Measurements from ENCODE around the gene ERC1.

ERC1 gene

GRCh38 chr12:1463073-1463905, 472.3 kb downstream of the ERC1 start:
- DNase-seq: no peak

DNA sequence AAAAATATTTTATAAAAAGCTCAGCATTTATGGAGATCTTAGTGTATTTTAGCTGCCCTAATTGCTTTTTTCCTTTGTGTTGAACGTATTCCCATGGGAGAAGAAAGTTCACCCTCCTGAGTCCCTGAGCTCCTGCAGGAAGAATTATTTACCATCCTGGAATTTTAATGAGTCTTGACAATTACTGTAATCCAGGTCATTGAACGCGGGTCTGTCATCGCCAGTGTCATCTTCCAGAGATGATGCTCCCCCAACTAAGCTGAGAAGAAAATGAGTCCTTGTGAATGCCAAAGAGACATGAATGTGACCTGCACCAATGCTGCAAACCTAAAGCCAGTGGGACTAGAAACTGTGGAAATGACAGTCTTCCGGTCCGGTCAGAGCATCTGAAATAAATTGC, 473.9 kb downstream of the ERC1 start:
- DNase-seq: no peak

- no peak for DNase-seq
These were observed 475.0 kb downstream of the ERC1 start for GRCh38 chr12:1465990-1466389.

GRCh38 chr12:1466481-1467154, 475.6 kb downstream of the ERC1 start:
- DNase-seq: no peak

DNA sequence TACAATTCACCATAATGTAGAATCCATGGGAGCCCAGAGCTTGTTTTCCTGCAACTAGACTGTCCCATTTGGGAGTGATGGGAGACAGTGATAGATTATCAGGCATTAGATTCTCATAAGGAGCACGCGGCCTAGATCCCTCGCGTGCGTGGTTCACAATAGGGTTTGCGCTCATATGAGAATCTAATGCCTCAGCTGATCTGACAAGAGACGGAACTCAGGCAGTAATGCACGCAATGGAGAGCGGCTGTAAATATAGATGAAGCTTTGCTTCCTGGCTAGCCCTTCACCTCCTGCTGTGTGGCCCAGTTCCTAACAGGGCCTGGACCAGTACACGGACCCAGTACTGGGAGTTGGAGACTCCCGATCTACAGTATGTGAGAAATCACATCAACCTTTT, 476.7 kb downstream of the ERC1 start:
- DNase-seq: no peak

DNA sequence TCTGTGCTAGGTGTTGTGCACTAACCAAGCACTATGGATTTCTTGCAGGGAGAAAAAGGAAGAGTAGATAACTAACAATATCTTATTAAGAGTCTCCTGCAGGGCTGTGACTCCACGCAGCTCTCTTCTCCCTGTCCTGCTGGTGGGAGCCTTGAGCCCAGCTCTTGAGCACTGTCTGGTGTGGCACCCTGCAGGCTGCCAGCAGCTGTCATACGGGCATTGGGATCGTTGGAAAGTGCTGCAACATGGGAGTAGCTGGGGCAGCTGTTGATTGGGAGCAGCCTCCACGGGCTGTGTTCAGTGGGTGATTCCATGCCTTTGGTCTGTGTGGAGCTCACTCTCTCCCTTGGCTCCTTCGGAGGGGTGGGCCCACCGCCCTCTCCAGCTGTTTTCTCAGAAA, 478.0 kb downstream of the ERC1 start:
- no peak for DNase-seq

DNA sequence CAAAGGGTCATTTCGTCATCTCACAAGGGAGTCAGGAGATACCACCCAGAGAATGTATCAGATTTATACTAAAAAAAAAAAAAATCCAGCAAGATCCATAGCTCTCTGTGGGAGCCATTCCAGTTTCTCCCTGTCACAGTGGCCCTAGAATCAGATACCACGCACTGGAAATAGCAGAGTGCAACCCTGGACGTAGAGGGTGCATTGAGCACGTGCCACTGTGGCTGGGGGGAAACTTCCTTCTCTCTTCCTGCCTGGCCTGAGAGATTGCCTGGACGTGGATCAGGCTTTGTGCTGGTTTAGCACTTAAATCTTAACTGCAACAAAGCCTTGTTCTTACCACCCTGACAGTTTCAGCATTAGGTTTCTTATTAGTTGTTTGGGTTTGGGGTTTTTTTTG, 479.0 kb downstream of the ERC1 start:
- no peak for DNase-seq

DNA sequence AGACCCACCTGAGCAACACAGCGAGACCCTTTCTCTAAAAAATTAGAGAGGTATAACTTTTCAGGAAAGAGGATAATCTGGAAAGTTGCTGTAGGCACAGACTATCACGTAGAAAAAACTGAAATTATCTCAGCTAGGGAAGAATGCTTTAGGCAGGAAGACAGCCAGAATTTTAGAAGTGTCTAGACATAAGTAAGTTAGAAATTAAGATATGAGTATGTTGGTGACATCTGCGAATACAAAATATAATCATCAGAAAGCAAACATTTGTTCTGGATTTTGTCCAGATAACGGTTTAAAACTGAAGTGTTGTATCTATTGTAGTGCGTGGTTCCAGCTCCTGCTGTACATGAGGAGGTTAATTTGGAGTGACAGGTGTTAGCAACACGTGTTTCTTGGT, 480.2 kb downstream of the ERC1 start:
- no peak for DNase-seq

- DNase-seq: no peak
These were observed 482.4 kb downstream of the ERC1 start for GRCh38 chr12:1473418-1473817.

- DNase-seq: no peak
These were observed 483.1 kb downstream of the ERC1 start for GRCh38 chr12:1474041-1474573.

DNA sequence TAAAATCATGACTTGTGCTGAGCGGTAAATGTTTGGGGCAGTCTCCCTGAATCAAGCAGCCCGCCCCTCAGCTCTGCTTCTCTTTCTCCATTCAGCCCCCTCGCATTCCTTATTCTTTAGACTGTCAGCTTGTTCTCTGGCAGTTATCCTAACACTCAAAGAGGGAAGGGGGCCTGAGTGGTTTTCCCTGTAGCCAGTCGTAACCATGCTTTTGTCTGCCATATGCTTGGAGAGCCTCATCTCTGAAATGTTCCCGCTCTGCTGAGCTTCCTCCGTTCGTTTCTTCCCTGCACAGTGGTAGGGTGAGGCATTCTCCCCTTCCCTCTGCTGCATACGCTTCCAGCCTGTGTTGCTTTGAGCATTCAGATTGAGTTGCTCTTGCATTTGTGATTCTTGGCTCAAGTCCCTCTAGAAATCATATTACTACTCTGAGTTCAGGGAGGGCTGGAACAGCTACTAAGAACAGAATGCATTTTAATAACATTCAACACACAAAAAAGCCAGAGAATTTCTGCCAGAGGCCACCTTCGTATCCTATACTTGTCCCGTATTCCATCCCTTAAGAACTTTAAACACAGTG, 483.6 kb downstream of the ERC1 start:
- DNase-seq: no peak

- DNase-seq: no peak
These were observed 488.6 kb downstream of the ERC1 start for GRCh38 chr12:1479645-1480044.

DNA sequence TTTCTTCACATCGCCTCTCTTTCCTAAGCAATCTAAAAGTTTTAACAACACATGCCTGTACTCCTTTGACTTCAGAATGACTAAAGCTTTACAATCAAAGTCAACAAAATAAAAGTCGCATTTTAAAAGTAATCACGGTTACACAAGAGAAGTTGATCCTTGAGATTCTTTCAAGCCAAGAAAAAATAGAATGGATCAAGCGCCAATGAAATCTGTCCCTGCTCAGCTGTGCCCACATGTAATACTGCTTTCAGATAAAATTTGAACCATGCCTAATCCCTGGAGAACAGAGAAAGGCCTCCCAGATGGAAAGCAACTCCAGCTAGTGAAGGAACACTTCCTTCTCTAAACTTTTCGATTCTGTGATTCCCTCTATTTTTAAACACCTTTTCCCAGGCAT, 490.3 kb downstream of the ERC1 start:
- DNase-seq: no peak

GRCh38 chr12:1481906-1482305, 490.9 kb downstream of the ERC1 start:
- no peak for DNase-seq

DNA sequence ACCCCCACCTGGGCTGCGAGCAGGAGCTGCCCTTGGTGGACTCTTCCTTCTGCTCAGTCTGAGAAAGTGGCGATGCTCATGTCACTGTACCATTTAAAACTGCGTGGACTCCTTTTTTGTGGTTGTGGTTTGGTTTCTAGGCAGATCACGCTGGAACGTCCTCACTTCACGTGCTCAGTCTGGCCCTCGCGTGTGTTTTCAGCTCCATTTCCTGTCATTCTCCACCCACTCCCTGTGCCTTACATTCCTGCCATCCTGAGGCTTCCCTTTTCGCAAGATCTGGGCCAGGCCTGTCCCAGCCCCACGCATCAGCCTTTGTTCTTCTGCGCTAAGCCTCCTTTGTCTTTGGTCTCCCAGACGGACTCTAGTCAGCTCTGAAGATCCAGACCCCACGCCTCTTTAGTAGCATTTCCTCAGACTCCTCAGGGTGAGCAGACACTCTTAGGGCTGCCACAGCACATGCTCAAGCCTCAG, 497.9 kb downstream of the ERC1 start:
- DNase-seq: no peak

- no peak for DNase-seq
These were observed 501.1 kb downstream of the ERC1 start for GRCh38 chr12:1491983-1492697.

- no peak for DNase-seq
These were observed 502.9 kb downstream of the ERC1 start for GRCh38 chr12:1493781-1494565.

DNA sequence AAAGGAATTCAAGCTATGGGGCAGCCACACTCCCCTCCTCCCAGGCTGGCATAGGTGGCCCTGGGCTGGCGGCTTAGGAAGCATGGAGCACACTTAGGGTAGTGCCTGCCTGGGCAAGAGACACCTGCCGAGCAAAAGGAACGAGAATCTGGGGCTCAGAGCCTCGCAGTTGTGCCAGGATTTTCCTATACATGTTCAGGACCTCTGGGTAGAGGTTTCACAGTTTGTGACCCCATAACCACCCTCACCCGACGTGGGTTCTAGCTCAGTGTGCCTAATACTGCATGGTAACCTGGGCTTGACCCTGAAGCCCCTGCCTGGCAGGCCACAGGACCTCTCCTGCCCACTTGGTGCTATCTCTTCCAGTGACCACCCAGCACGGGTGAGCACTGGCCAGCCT, 503.8 kb downstream of the ERC1 start:
- DNase-seq: no peak

- no peak for DNase-seq
These were observed 505.3 kb downstream of the ERC1 start for GRCh38 chr12:1496162-1496900.

DNA sequence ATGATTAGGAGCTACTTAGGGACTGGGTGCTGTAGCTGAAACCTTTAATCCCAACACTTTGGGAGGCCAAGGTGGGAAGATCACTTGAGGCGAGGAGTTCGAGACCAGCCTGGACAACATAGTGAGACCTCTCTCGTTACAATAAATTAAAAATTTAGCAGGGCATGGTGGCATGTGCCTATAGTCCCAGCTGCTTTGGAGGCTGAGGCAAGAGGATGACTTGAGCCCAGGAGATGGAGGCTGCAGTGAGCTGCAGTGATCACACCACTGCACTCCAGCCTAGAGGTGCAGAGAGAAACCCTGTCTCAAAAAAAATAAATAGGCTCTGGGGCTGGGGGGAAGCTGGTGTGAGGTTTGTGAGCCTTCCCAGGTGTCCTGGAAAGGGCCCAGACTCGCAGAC, 506.1 kb downstream of the ERC1 start:
- no peak for DNase-seq

DNA sequence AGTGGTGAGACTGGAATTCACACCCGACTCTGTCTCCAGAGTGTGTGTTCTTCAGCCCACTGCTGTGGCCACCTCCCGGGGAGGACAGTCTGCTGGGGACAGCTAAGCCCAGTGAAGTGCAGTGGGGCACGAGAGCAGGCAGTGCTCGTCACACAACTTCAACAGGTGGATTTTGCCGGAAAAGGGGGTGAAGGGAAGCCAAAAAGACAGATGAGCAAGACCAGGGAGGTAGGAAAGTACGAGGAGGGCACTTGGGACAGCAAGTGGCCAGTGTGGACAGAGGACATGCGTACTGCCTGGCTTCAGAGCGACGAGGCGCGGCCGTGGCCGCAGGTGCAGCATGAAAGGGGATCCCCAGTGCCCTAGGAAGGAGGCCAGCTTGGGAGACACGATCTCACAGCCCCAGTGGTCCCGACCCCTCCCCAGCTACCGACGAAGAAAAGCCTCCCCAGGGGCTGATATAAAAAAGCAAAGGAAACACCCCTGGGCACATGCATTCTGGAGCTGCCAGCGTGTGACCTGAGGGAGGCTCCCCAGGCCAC, 507.2 kb downstream of the ERC1 start:
- no peak for DNase-seq
